HepG2 (cell line): ENCODE measurements around the gene CD19.
"Not testable (repeated sequence)": the region's sequence is repeated elsewhere in the genome, so short reads cannot be mapped to it uniquely, and the experiment has no call there.

Source experiments
- EZH2 ChIP-seq: conservative IDR thresholded peaks from 2 replicates; pipeline ENCODE4 v1.6.1; 2012; ENCODE audit warnings: mild to moderate bottlenecking, low read depth, low read length, moderate library complexity
- HCFC1 ChIP-seq: fragments of 150-350 bp; IDR thresholded peaks from 2 replicates; pipeline ENCODE4 v1.6.1; 2014; ENCODE audit warnings: low read depth, low read length
- HOXD1 ChIP-seq: sonication (generic); formaldehyde crosslinking; IDR thresholded peaks from 2 replicates; pipeline ENCODE4 v1.5.0; 2020; ENCODE audit warnings: missing genetic modification reagents
- JUND ChIP-seq: sonication (generic); formaldehyde crosslinking; IDR thresholded peaks from 2 replicates; pipeline ENCODE4 v1.8.0; 2022; ENCODE audit warnings: mild to moderate bottlenecking, missing genetic modification reagents
- KDM5A ChIP-seq: fragments of 200-600 bp; sonication (generic); IDR thresholded peaks from 2 replicates; pipeline ENCODE4 v1.7.0; 2018; ENCODE audit warnings: antibody characterized with exemption, mild to moderate bottlenecking, low read length, borderline replicate concordance
- KLF13 ChIP-seq: sonication (generic); formaldehyde crosslinking; IDR thresholded peaks from 2 replicates; pipeline ENCODE4 v1.4.0; 2020; ENCODE audit warnings: mild to moderate bottlenecking, missing genetic modification reagents
- MAFF ChIP-seq: IDR thresholded peaks from 2 replicates; pipeline ENCODE4 v1.6.1; 2011; ENCODE audit warnings: low read depth, low read length, improper control_type of control experiment
- MEIS2 ChIP-seq: sonication (generic); formaldehyde crosslinking; IDR thresholded peaks from 2 replicates; pipeline ENCODE4 v1.9.0; 2021; ENCODE audit warnings: mild to moderate bottlenecking, missing genetic modification reagents
- POLR2G ChIP-seq: fragments of 200-400 bp; formaldehyde crosslinking; IDR thresholded peaks from 2 replicates; pipeline ENCODE4 v1.6.1; 2018; ENCODE audit warnings: mild to moderate bottlenecking, low read depth, low read length, moderate library complexity
- SNRNP70 ChIP-seq: fragments of 200-400 bp; formaldehyde crosslinking; IDR thresholded peaks from 2 replicates; pipeline ENCODE4 v1.6.1; 2017; ENCODE audit warnings: mild to moderate bottlenecking, low read depth, low read length, moderate library complexity
- ZFP37 ChIP-seq: sonication (generic); formaldehyde crosslinking; IDR thresholded peaks from 2 replicates; pipeline ENCODE4 v1.4.0; 2020; ENCODE audit warnings: missing genetic modification reagents, borderline replicate concordance
- ZNF772 ChIP-seq: sonication (generic); formaldehyde crosslinking; IDR thresholded peaks from 2 replicates; pipeline ENCODE4 v1.5.0; 2020; ENCODE audit warnings: mild to moderate bottlenecking, missing genetic modification reagents
- TF ChIP-seq, protein P1 (sequence below): sonication (generic); formaldehyde crosslinking; IDR thresholded peaks from 2 replicates; pipeline ENCODE4 v1.4.0; 2020; ENCODE audit warnings: missing genetic modification reagents
- TF ChIP-seq, protein P2 (sequence below): sonication (generic); formaldehyde crosslinking; IDR thresholded peaks from 2 replicates; pipeline ENCODE4 v1.5.0; 2020; ENCODE audit warnings: mild to moderate bottlenecking, missing genetic modification reagents, moderate library complexity

DNA sequence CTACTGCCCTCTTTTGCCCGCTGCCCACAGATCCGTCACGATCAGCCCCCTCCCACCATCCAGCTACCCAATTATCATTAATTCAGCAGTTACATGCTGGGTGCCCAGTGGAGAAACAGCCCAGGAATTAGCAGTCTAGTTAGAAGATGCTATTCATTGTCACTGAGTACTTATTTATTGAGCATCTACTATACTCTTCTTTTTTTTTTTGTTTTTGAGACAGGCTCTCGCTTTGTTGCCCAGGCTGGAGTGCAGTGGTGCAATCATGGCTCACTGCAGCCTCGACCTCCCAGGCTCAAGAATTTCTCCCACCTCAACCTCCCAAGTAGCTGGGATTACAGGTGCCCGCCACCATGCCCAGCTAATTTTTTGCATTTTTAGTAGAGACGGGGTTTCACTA, 8.1 kb downstream of the CD19 start:
- not testable (repeated sequence) for TF ChIP-seq HCFC1; KDM5A; MAFF; EZH2; ZNF772 (CRISPR knock-in tag); ZFP37; POLR2G; MEIS2 (CRISPR knock-in tag); HOXD1; JUND (CRISPR knock-in tag); SNRNP70; KLF13 (CRISPR knock-in tag)
- TF ChIP-seq, protein P1, sequence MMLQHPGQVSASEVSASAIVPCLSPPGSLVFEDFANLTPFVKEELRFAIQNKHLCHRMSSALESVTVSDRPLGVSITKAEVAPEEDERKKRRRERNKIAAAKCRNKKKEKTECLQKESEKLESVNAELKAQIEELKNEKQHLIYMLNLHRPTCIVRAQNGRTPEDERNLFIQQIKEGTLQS (CRISPR knock-in tag), result not testable (repeated sequence)
- TF ChIP-seq, protein P2, sequence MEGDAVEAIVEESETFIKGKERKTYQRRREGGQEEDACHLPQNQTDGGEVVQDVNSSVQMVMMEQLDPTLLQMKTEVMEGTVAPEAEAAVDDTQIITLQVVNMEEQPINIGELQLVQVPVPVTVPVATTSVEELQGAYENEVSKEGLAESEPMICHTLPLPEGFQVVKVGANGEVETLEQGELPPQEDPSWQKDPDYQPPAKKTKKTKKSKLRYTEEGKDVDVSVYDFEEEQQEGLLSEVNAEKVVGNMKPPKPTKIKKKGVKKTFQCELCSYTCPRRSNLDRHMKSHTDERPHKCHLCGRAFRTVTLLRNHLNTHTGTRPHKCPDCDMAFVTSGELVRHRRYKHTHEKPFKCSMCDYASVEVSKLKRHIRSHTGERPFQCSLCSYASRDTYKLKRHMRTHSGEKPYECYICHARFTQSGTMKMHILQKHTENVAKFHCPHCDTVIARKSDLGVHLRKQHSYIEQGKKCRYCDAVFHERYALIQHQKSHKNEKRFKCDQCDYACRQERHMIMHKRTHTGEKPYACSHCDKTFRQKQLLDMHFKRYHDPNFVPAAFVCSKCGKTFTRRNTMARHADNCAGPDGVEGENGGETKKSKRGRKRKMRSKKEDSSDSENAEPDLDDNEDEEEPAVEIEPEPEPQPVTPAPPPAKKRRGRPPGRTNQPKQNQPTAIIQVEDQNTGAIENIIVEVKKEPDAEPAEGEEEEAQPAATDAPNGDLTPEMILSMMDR (CRISPR knock-in tag), result not testable (repeated sequence)
